H9 (cell line): ENCODE results near the gene CXXC5. TPM values are rescaled to one million over a fixed set of nuclear protein-coding genes. Genes with fewer than 3 reads are reported as not detected.

Experiments used
- DNase-seq: peaks from one replicate; pipeline ENCODE4 v3.0.0-alpha.2; 2017
- H2AFZ ChIP-seq: one replicate; pipeline ENCODE4 v1.6.1; 2013; ENCODE audit warnings: mild to moderate bottlenecking, low read length, control low read depth, moderate library complexity
- H2AK5ac ChIP-seq: 2 replicates; pipeline ENCODE4 v1.6.1; 2013; ENCODE audit warnings: low read length, control low read depth, mixed read lengths; ENCODE audit not compliant: insufficient read length
- H2BK120ac ChIP-seq: one replicate; pipeline ENCODE4 v1.6.1; 2013; ENCODE audit warnings: low read depth, mild to moderate bottlenecking, low read length, control low read depth, inconsistent platforms; ENCODE audit not compliant: poor library complexity, severe bottlenecking
- H2BK12ac ChIP-seq: 2 replicates; pipeline ENCODE4 v1.6.1; 2013; ENCODE audit warnings: low read length, control low read depth, mixed read lengths, low read depth; ENCODE audit not compliant: insufficient read length
- H2BK15ac ChIP-seq: 2 replicates; pipeline ENCODE4 v1.6.1; 2013; ENCODE audit warnings: low read depth, low read length, control low read depth
- H2BK20ac ChIP-seq: one replicate; pipeline ENCODE4 v1.6.1; 2013; ENCODE audit warnings: low read depth, mild to moderate bottlenecking, low read length, control low read depth, inconsistent platforms; ENCODE audit not compliant: poor library complexity, severe bottlenecking
- H2BK5ac ChIP-seq: 2 replicates; pipeline ENCODE4 v1.6.1; 2013; ENCODE audit warnings: low read length, control low read depth, mixed read lengths; ENCODE audit not compliant: insufficient read length
- H3K14ac ChIP-seq: 2 replicates; pipeline ENCODE4 v1.6.1; 2013; ENCODE audit warnings: low read length, control low read depth; ENCODE audit not compliant: insufficient read depth
- H3K18ac ChIP-seq: 2 replicates; pipeline ENCODE4 v1.6.1; 2013; ENCODE audit warnings: low read depth, mild to moderate bottlenecking, mixed read lengths, low read length, control low read depth; ENCODE audit not compliant: insufficient read length
- H3K23ac ChIP-seq: 2 replicates; pipeline ENCODE4 v1.6.1; 2013; ENCODE audit warnings: low read length, control low read depth, mixed read lengths, low read depth; ENCODE audit not compliant: insufficient read length
- H3K23me2 ChIP-seq: 2 replicates; pipeline ENCODE4 v1.6.1; 2013; ENCODE audit warnings: low read depth, mild to moderate bottlenecking, mixed read lengths, low read length, control low read depth; ENCODE audit not compliant: insufficient read length, poor library complexity, severe bottlenecking
- H3K27ac ChIP-seq: 2 replicates; pipeline ENCODE4 v1.5.1; 2013; ENCODE audit warnings: low read length, control low read depth, mixed read lengths, low read depth; ENCODE audit not compliant: insufficient read length
- H3K27me3 ChIP-seq: 2 replicates; pipeline ENCODE4 v1.6.1; 2013; ENCODE audit warnings: low read length, control low read depth, inconsistent platforms; ENCODE audit not compliant: insufficient read depth
- H3K4ac ChIP-seq: 2 replicates; pipeline ENCODE4 v1.6.1; 2013; ENCODE audit warnings: low read depth, mild to moderate bottlenecking, control low read depth, inconsistent platforms, low read length, moderate library complexity
- H3K4me1 ChIP-seq: 2 replicates; pipeline ENCODE4 v1.6.1; 2013; ENCODE audit warnings: low read length, control low read depth, inconsistent platforms; ENCODE audit not compliant: insufficient read depth
- H3K4me2 ChIP-seq: 2 replicates; pipeline ENCODE4 v1.6.1; 2013; ENCODE audit warnings: low read length, control low read depth, mixed read lengths; ENCODE audit not compliant: insufficient read length, insufficient read depth
- H3K56ac ChIP-seq: 2 replicates; pipeline ENCODE4 v1.6.1; 2013; ENCODE audit warnings: low read depth, mild to moderate bottlenecking, mixed read lengths, low read length, control low read depth; ENCODE audit not compliant: insufficient read length
- H3K79me1 ChIP-seq: 2 replicates; pipeline ENCODE4 v1.6.1; 2013; ENCODE audit warnings: low read depth, mild to moderate bottlenecking, moderate library complexity, low read length, control low read depth, inconsistent platforms; ENCODE audit not compliant: insufficient read depth, poor library complexity, severe bottlenecking
- H3K79me2 ChIP-seq: 2 replicates; pipeline ENCODE4 v1.6.1; 2013; ENCODE audit warnings: low read length, control low read depth, inconsistent platforms; ENCODE audit not compliant: insufficient read depth
- H3K9ac ChIP-seq: 2 replicates; pipeline ENCODE4 v1.6.1; 2013; ENCODE audit warnings: low read length, control low read depth, mixed read lengths; ENCODE audit not compliant: insufficient read length; ENCODE audit errors: extremely low read depth
- H3K9me3 ChIP-seq: one replicate; pipeline ENCODE4 v1.6.1; 2013; ENCODE audit warnings: low read depth, low read length, inconsistent platforms; ENCODE audit not compliant: control insufficient read depth
- H3T11ph ChIP-seq: one replicate; pipeline ENCODE4 v1.6.1; 2013; ENCODE audit warnings: mild to moderate bottlenecking, low read length, control low read depth, inconsistent platforms
- H4K20me1 ChIP-seq: one replicate; pipeline ENCODE4 v1.6.1; 2013; ENCODE audit not compliant: control insufficient read depth, insufficient read length, insufficient read depth
- H4K5ac ChIP-seq: 2 replicates; pipeline ENCODE4 v1.6.1; 2013; ENCODE audit warnings: low read depth, mild to moderate bottlenecking, mixed read lengths, low read length, control low read depth; ENCODE audit not compliant: insufficient read length
- H4K8ac ChIP-seq: replicated peaks from 2 replicates; pipeline ENCODE4 v1.6.1; 2013; ENCODE audit warnings: low read length, control low read depth, mixed read lengths, low read depth; ENCODE audit not compliant: insufficient read length
- H4K91ac ChIP-seq: 2 replicates; pipeline ENCODE4 v1.6.1; 2013; ENCODE audit warnings: low read depth, mild to moderate bottlenecking, moderate library complexity, mixed read lengths, low read length, control low read depth; ENCODE audit not compliant: insufficient read length
- H3K27ac Mint-ChIP-seq, 3 experiments: 2 replicates in 2 of 3; 3 replicates in 1 of 3; pipeline ENCODE4 v1.8.0; 2020 to 2021; ENCODE audit warnings: mixed read lengths in 3 of 3, mild to moderate bottlenecking in 1 of 3, moderate library complexity in 1 of 3
- H3K27me3 Mint-ChIP-seq: 2 replicates; pipeline ENCODE4 v1.8.0; 2021; ENCODE audit warnings: low read depth, mild to moderate bottlenecking, moderate library complexity, mixed read lengths
- H3K36me3 Mint-ChIP-seq, 3 experiments: 2 replicates in 2 of 3; 3 replicates in 1 of 3; pipeline ENCODE4 v1.8.0; 2020 to 2021; ENCODE audit warnings: low read depth in 3 of 3, mixed read lengths in 3 of 3; ENCODE audit not compliant: insufficient read depth in 1 of 3
- H3K4me1 Mint-ChIP-seq, 2 experiments: 2 replicates each; pipeline ENCODE4 v1.8.0; 2020; ENCODE audit warnings: mixed read lengths in 2 of 2
- H3K4me3 Mint-ChIP-seq, 2 experiments: 2 replicates in 1 of 2; 3 replicates in 1 of 2; pipeline ENCODE4 v1.8.0; 2020 to 2021; ENCODE audit warnings: mild to moderate bottlenecking in 2 of 2, mixed read lengths in 2 of 2, moderate library complexity in 1 of 2
- H3K9me3 Mint-ChIP-seq, 2 experiments: 2 replicates in 1 of 2; 3 replicates in 1 of 2; pipeline ENCODE4 v1.8.0; 2020; ENCODE audit warnings: mild to moderate bottlenecking in 2 of 2, mixed read lengths in 2 of 2, moderate library complexity in 1 of 2
- WGBS: extraction: QIAGEN DNeasy Blood & Tissue Kit; methylation state at CpG from one replicate; pipeline ENCODE4 v1.1.7; 2013; ENCODE audit warnings: missing lambda C conversion rate, low lambda C conversion rate, mixed read lengths; ENCODE audit not compliant: insufficient read length; ENCODE audit errors: extremely low coverage; 5-methylcytosine and 5-hydroxymethylcytosine counted together
- total RNA-seq: library from RNA; stranded (reverse); gene quantifications from 2 replicates; pipeline ENCODE4 v1.2.1, GENCODE V29; 2021
- TF ChIP-seq, protein P1 (sequence below): fragments of 200-600 bp; sonication (generic); conservative IDR thresholded peaks from 3 replicates; pipeline ENCODE4 v1.8.0; 2021; ENCODE audit warnings: antibody characterized with exemption, mild to moderate bottlenecking

The CXXC5 gene
- total RNA-seq, 1 experiment from 2014 or later, result 105 TPM

DNA sequence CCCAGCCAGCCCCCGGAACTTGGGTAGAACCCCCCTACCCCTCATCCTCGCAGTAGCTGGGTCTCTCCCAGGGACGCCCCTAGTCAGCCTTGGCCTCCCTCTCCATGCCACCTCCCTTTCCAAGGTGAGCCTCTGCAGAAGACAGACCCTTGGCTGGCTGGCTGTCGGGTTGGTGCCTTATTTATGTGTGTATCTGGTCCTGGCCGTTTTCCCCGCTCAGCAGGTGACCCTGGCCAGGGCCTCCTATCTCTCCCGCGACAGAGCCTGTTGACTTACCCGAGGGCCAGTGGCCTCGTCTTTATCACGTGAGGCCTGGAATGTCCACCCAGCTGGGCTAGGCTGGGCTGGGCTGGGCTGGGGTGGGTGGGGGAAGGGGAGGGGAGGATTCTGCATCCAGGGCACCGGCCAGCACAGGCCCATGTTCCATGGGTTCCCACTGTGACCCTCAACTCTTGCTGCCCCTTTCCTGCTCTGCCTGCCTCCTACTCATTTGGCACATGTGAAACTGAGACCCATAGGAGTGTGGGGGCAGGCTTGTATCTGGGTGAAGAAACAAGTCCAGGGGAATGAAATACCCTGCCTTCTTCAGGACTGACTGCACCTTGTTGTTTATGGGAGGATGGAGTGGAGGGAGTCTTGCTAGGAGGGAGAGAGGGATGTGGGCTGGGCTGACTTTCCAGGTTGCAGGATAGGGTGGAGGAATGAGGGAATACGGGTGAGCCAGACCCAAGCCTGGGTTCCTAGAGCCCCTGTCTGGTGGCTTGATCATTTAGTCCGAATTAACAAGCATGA is 3.1 kb downstream of the CXXC5 start:
- Histone ChIP-seq H3K27me3 (peaks cover 5% of the 10 kb centered on the region; the same call in 1 of the 2 replicates), H3K4ac (no peak overlapping the region), H3K14ac (no peak overlapping the region), H2AK5ac (no peak overlapping the region), H3K79me2 (peaks cover 38% of the 10 kb centered on the region; the same call in 1 of the 2 replicates), H2BK120ac (no peak overlapping the region), H3K23me2 (peaks cover 25% of the 10 kb centered on the region), H4K20me1 (peaks cover 5% of the 10 kb centered on the region), H3K9ac (no peak overlapping the region), H3K27ac (peak overlapping the region; percentile 21), H3K4me2 (peak overlapping the region; percentile 81), H3K18ac (no peak overlapping the region), H3T11ph (no peak overlapping the region), H4K8ac (no peak overlapping the region), H3K79me1 (peaks cover 15% of the 10 kb centered on the region), H3K4me1 (peaks cover 32% of the 10 kb centered on the region), H3K56ac (no peak overlapping the region), H2BK5ac (no peak overlapping the region), H2BK20ac (no peak overlapping the region), H2AFZ (no peak overlapping the region), H3K9me3 (no peaks in the 10 kb centered on the region), H2BK15ac (no peak overlapping the region), H3K23ac (no peak overlapping the region), H2BK12ac (no peak overlapping the region), H4K5ac (no peak overlapping the region), H4K91ac (no peak overlapping the region)
- peaks cover 0 to 4% of the 10 kb centered on the region in 2 experiments; a peak in 2 of 5 replicates for H3K9me3 Mint-ChIP-seq
- peaks cover 17% of the 10 kb centered on the region for H3K27me3 Mint-ChIP-seq
- H3K36me3 Mint-ChIP-seq, result peaks cover 0 to 9% (median 0%) of the 10 kb centered on the region in 3 experiments; a peak in 2 of 7 replicates
- H3K4me1 Mint-ChIP-seq, result peaks cover 61 to 65% of the 10 kb centered on the region in 2 experiments
- TF ChIP-seq, protein P1, sequence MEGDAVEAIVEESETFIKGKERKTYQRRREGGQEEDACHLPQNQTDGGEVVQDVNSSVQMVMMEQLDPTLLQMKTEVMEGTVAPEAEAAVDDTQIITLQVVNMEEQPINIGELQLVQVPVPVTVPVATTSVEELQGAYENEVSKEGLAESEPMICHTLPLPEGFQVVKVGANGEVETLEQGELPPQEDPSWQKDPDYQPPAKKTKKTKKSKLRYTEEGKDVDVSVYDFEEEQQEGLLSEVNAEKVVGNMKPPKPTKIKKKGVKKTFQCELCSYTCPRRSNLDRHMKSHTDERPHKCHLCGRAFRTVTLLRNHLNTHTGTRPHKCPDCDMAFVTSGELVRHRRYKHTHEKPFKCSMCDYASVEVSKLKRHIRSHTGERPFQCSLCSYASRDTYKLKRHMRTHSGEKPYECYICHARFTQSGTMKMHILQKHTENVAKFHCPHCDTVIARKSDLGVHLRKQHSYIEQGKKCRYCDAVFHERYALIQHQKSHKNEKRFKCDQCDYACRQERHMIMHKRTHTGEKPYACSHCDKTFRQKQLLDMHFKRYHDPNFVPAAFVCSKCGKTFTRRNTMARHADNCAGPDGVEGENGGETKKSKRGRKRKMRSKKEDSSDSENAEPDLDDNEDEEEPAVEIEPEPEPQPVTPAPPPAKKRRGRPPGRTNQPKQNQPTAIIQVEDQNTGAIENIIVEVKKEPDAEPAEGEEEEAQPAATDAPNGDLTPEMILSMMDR, result no peak
- peak overlapping the region; percentile 97 to 99 for H3K4me3 Mint-ChIP-seq
- no CpG with 5 or more reads among the region's 14 CpGs for WGBS
- H3K27ac Mint-ChIP-seq, result peak overlapping the region; percentile 24 to 97 (median 94)
- DNase-seq, result peak; percentile 83
